Right lung (tissue), 10 donors: ENCODE data around the gene ARRDC2. TPM values are rescaled to one million over a fixed set of nuclear protein-coding genes. Genes with fewer than 3 reads are reported as not detected.
"Not testable (repeated sequence)": the region's sequence is repeated elsewhere in the genome, so short reads cannot be mapped to it uniquely, and the experiment has no call there.

Experiments used
- DNase-seq, 2 donors: peaks; one replicate each; pipeline ENCODE4 v3.0.0-alpha.2; 2013
- long read RNA-seq, 8 donors: transcript quantifications; one replicate each; lab custom pipeline, GENCODE V29; 2026
- polyA plus RNA-seq, 5 donors: library from polyadenylated mRNA; unstranded; fragments of 120-200 nt; gene quantifications; one replicate each; pipeline versions ENCODE4 v1.2.1 to v1.2.3, GENCODE V29; 2013; ENCODE audit warnings: inconsistent platforms in 1 of 5, low replicate concordance in 1 of 5; ENCODE audit not compliant: insufficient read length in 5 of 5, insufficient read depth in 1 of 5

The ARRDC2 gene
- polyA plus RNA-seq = 10 to 100 TPM in 2 of 5 donors, 1 to 10 TPM in 3; 7.4 to 13.5 (median 8.8) TPM
- long read RNA-seq, donor 1, partial matches to known transcripts = 0 of 2 reads
- long read RNA-seq, donor 1, other reads (novel, unspliced or antisense) = 0 of 2 reads
- long read RNA-seq, donor 2, partial matches to known transcripts = 0 of 4 reads
- long read RNA-seq, donor 2, other reads (novel, unspliced or antisense) = 0 of 4 reads
- long read RNA-seq, donor 3, partial matches to known transcripts = 0 of 2 reads
- long read RNA-seq, donor 3, other reads (novel, unspliced or antisense) = 0 of 2 reads
- long read RNA-seq, donor 4, partial matches to known transcripts = 0 of 3 reads
- long read RNA-seq, donor 4, other reads (novel, unspliced or antisense) = 0 of 3 reads
- long read RNA-seq, donor 5, partial matches to known transcripts = 0 of 6 reads
- long read RNA-seq, donor 5, other reads (novel, unspliced or antisense) = 0 of 6 reads
- long read RNA-seq, donor 6, partial matches to known transcripts = 0 of 1 reads
- long read RNA-seq, donor 6, other reads (novel, unspliced or antisense) = 0 of 1 reads
- long read RNA-seq, donor 7, partial matches to known transcripts = 0 of 3 reads
- long read RNA-seq, donor 7, other reads (novel, unspliced or antisense) = 0 of 3 reads
- long read RNA-seq, donor 8, partial matches to known transcripts = 0 of 1 reads
- long read RNA-seq, donor 8, other reads (novel, unspliced or antisense) = 0 of 1 reads

DNA sequence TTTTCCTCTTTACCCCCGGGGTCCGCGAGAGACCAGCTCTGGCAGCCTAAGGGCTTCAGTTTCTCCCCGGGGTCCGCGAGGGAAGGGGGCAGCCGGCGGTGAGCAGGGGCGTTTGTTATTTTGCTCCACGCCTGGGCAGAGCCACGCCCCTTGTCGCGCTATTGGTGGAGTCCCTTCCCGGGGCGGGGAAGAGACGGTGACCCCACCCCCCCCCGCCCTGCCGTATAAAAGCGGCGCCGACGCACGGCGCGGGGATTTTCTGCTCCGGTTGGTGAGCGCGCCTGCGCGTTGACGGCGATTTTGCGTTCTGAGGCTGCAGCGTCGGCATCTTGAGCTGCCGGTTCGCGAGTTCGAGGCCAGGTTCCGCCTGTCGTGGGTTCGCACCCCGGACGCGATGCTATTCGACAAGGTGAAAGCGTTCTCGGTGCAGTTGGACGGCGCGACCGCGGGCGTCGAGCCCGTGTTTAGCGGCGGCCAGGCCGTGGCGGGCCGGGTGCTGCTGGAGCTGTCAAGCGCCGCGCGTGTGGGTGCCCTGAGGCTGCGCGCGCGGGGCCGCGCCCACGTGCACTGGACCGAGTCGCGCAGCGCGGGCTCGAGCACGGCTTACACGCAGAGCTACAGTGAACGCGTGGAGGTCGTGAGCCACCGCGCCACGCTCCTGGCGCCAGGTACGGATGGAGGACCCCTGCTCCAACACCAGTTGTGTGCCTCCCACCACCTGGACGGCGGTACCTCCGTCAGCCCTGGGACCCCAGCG, at the start of gene ARRDC2:
ARRDC2 (plus strand) TSS at position 254 of the 757 bp plus-strand sequence; CDS start at position 395, 141 bp downstream.
- DNase-seq = peak; percentile 89 to 91

DNA sequence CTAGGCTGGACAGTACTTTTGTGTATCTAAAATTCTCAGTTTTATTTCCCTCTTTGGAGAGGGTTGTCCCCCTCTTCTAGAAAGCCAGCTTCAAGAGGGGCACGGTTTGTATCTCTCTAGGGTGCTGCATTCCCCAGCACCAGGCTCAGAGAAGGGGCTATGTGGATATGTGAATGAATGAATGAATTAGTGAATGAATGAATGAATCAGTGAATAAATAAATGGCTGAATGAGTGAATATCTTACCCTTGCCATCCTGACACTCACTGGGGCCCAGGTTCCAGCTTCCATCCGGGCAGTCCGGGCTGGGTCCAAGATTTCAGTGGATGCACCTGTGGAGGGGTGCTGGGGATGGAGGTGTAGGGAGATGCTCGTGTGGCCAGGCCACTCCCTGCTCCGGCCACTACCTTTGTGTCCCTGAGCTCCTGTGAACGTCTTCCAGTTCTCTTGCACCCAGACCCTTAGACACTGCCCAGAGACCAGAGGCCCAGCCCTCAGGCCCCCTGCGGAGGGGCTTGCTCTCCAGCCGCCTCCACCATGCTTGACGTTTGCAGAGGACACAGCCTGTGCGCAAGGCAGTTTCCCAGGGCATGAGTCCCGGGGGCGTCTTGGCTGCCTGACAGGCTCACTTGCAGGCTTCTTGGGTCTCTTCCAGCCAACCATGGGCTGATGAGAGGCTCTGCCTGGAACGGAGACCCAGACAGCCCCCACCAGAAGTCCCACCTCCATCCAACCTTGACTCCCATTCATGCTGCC, 43.9 kb upstream of the ARRDC2 start:
- no peak for DNase-seq

DNA sequence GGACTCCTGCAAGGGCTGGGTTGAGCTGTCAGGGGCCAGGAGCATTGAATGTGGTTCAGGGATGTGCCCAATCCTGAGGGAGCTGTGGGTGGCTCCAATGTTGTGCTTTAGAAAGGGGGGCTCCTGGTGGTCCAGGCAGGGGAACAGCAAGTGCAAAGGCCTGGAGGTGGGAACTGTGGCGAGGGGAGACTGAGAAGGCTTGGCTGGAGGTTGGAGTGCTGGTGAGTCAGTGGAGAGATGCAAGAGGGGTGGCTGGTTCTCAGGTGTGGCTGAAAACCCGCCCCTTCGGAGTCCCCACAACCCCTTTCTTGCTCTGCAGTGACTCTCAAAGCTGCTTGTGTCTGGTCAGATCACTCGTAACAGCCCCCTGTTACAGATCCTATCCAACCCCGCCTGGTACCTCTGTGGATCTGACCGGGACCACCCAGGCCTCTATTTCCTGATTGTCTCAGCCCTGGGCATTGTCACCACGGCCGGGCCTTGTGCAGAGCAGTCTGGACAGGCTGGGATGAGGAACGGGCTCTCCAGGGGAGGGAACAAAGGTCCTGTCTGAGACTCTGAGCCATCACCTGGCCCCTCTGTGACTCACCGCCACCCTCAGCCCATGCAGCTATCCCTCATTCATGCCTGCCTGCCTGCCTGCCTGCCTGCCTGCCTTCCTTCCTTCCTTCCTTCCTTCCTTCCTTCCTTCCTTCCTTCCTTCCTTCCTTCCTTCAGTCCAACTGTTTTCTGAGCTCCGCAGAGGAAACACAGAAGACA, 42.4 kb upstream of the ARRDC2 start:
- no peak for DNase-seq

DNA sequence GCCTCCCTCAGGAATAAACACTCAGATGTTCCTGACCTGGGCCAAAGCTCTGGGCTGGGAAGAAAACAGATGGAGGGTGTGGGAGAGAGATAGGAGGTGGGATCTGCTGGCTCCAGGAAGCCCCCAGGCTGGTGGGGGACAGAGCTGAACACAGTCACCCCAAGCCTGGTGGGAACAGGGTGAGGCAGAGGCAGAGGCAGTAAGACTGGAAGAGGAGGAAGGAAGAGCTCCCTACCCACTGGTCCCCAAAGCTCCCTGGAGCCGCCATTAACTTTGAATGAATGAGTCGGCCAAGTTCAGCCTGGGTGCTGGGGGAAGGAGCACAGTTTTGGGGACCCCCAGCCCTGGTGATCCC, 41.9 kb upstream of the ARRDC2 start:
- no peak for DNase-seq

DNA sequence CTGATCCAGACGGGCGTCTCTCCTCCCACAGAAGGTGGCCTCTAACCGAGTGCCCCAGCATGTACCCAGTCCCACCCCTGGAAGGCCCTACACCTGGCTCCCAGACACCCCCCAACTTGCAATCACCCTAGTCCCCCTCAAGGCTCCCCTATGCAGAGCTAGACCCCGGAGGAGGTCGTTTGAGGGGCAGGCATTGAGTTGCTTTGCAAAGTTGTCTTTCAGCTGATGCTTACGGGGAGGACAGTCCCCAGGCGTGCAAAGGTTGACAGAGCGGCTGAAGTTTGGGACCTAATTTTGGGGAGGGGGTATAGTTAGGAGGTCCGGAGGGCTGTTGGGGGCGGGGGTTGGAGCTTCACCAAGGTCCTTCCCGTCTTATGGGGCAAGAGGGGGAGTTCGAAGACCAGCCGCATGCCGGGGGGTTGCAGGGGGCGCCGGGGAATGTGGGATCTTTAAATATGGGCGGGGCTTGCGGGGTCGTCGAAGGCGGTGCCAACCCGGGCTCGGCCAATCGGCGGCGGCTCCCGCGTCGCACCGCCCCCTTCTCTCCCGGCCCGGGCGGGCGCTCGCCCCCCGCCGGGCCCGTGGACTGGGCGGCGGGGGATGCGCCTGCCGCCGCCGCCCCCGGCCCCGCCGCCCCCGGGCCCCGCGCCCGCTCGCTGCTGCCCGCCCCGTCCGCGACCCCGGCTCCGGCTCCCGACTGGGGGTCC, 41.3 kb upstream of the ARRDC2 start, which contains the start of gene KCNN1:
KCNN1 (plus strand) TSS at position 558 of the 707 bp plus-strand sequence. CDS start 6,782 bp downstream, outside the sequence.
- DNase-seq = no peak

DNA sequence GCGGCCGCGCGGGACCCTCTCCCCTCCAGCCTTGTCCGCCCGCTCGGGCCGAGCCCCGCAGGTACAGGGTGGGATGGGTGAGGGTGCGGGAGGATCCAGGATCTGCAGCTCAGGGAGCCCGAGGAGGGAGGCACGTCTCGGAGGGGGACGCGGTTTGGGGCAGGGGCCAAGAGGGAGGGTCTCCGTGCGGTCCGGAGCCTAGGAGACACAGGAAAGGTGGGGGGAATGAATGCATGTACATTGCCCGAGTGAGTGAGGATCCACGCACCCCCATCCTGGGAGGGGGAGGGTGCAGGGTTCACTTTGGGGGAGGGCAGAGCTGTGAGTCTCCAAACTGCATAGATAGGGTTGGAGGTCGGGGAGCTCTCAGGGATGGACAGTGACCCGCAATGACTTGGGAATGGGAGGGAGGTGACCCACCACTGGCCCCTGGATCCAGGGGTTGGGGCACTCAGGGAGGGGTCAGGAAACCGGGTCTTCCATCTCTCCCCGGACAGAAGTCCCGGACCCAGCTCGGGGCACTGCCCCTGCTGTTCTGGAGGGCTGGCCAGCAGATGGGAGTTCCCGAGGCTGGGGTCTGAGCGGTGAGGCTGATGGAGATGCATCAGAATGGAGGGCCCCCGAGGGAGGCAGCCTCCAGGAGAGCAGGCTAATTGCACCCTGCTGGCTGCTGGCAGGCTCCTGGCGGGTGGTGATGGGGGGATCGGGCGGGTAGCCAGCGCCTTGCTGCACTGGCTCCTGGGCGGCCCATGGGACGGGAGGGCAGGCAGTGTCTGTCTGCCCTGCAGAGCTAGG, 40.5 kb upstream of the ARRDC2 start:
- DNase-seq = no peak

DNA sequence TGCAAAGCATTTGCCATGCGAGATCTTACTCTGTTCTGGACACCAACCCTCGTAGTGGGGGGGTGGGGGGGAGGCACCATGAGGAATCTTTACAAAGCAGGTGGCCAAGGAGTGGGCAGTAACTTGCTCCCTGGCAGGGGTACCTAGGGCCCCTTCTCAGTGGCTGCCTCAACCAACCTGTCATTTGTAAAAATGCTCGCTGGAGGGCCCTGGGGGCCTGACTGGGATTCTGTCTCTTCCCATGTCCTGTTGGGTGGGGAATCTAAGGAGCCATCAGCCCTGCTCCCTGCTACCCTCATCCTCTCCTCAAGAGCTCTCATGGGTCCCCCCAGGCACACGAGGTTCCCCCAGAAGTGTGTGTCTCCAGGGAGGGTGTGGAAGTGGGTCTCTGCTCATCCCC, 39.6 kb upstream of the ARRDC2 start:
- no peak for DNase-seq

DNA sequence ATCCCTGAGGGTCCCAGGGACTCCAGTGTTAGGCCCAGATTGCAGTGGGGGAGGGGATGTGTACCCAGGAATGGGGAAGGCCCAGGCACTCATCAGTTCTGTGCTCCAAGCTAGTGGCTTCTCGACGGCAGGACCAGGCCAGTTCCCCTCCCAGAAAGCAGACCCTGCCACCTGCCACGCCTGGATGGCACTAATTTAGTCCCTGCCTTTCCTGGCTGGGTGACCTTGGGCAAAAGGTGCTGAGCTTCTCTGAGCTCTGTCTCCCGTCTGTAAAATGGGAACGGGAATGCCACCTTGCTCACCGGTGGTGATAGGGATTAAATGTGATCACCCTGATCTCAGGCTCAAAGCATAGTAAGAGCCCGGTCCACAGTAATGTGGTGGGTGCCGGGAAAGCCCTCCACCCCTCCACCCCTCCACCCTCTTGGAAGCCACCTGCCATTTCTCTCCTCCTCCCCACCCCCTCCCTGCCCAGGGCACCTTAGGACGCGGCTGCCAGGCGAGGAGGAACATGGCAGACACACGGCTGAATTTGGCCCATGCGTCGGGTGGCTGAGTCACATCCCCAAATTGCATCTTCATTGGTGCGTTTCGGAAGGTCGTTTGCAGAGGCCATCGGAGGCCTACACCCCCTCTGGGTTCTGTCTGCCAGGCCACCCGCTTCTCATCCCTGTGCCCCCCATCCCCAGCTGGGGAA, 38.7 kb upstream of the ARRDC2 start:
- DNase-seq = no peak

DNA sequence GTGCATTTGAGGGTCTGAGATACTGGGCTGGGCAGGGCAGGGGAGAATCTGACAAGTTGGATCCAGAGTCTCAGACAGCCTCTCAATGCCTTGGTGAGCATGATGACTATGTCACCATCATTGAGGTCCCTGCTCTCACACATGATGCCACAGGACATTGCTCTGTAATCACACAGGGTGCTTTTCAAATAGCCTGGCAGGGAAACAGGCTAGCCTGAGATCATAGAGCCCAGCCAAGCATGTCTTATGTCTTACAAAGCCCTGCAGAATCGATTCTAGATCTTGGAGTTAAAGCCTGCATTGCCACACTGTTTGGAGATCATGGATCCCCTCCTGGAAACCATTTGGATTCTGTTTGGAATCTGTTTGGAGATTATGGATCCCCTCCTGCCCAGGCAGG, 35.7 kb upstream of the ARRDC2 start:
- DNase-seq = no peak

DNA sequence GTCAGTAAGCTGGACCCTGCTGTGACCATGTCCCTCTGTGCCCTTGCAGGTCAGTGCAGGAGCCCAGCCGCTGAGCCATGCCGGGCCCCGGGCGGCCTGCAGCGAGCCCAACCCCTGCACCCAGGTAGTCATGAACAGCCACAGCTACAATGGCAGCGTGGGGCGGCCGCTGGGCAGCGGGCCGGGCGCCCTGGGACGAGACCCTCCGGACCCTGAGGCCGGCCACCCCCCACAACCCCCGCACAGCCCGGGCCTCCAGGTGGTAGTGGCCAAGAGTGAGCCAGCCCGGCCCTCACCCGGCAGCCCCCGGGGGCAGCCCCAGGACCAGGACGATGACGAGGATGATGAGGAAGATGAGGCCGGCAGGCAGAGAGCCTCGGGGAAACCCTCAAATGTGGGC, 34.2 kb upstream of the ARRDC2 start:
- DNase-seq = no peak

DNA sequence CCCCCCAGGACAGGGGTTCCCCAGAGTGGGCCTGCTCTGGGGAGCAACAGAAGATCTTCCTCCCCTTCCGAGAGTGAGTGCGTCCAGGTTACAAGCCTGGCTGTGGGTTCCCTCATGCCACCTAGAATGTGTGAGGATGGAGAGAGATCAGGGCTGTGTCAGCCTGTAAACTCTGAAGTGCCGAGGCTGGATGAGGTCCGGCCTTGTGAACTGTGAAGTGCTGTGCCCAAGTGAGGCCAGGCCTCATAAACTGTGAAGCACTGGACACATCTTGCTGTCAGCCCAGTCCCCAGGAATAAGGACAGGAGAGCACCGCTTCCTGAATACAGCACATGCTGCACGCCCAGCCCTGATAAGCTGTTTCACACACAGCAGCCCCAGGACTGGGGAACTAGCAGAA, 33.4 kb upstream of the ARRDC2 start:
- no peak for DNase-seq

DNA sequence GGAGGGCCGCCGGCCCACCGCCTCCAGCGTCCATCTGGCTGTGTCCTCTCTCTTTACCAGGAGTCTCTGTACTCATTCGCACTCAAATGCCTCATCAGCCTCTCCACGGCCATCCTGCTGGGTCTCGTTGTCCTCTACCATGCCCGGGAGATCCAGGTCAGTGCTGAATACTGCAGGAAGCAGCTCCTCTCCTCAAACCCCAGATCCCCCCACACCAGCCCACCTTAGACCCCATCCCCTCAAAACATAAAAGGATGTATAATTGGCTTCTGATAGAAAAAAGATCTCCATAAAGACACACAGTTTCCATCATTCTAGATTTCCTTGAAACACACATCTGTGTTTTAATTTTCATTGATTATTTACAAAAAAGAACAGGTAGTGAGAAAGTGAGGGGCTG, 32.9 kb upstream of the ARRDC2 start:
- DNase-seq = no peak

DNA sequence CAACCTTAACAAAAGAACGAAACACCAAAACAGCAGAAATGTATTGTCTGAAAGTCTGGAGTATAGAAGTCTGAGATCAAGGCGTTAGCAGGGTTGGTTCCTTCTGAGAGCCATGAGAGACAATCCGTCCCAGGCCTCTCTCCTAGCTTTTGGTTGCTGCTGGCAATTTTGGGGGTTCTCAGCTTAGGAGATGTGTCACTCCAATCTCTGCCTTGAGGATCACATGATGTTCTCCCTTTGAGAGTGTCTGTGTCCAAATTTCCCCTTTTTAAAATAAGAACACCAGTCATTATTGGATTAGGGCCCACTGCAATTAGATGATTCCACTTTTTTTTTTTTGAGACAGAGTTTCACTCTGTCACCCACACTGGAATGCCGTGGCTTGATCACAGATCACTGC, 30.9 kb upstream of the ARRDC2 start:
- no peak for DNase-seq

DNA sequence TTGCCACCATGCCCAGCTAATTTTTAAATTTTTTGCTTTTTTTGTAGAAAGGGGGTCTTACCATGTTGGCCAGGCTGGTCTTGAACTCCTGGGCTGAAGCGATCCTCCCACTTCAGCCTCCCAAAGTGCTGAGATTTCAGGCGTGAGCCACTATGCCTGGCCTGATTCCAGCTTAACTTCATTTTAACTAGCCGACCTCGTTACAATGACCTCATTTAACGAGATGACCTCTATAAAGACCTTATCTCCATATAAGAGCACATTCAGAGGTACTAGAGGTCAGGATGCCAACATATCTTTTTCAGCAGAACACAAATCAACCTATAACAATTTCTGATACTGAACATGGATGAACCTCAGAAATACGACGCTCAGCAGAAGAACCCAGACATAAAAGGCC, 30.5 kb upstream of the ARRDC2 start:
- no peak for DNase-seq

DNA sequence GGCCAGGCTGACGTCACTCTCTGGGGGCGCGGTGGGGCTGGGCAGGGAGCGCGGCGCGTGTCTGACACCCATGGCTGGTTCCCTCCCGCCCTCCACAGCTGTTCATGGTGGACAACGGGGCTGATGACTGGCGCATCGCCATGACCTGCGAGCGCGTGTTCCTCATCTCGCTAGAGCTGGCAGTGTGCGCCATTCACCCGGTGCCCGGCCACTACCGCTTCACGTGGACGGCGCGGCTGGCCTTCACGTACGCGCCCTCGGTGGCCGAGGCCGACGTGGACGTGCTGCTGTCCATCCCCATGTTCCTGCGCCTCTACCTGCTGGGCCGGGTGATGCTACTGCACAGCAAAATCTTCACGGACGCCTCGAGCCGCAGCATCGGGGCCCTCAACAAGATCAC, 26.4 kb upstream of the ARRDC2 start:
- DNase-seq = no peak

DNA sequence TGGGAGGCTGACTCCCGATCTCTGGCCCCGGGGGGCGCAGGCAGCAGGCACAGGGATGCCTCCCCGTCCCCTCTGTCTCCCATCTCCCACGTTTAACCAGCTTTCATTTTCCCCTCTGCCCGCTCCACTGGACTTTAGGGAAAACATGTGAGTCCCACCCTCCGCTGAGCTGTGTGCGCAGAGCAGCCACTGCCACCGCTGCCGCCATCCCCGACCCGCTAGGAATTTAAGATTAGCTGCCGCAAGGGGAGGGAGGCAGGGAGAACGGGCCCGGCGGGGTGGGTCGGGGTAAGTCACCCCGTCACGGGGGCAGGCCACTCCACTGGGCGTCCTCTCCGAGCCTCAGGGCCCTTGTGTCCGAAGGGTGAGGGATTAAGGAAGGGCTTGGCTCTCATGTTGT, 25.5 kb upstream of the ARRDC2 start:
- no peak for DNase-seq

DNA sequence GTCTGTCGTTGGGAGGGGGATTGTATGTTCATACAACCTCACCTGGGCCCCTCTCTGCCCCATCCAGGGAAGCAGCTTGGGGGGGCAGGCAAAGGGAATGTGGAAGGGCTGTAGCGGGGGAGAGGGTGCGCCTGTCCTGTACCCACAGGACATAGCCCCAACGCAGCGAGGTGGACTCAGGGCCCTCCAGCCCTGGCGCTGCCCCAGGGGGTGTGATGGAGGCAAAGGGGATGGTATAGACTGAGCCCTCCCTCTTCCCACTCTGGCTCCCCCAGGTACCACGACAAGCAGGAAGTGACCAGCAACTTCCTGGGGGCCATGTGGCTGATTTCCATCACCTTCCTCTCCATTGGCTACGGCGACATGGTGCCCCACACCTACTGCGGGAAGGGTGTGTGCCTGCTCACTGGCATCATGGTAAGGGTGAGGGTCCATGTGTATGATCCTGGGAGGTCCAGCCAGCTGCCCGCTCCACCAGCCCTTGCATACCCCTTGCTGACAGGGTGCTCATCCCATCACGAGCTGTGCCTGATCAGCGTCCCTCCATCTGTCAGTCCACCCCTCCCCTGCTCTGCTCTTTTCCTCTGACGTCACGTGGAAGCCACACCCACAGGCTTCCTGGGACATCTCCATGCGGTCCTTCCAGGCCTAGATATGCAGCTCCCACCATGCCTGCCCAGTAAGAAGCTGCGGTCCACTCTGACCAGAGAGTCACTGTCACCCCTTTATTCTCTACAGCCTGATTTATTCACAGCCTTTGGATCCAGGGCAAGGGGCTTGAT, 22.7 kb upstream of the ARRDC2 start:
- no peak for DNase-seq

DNA sequence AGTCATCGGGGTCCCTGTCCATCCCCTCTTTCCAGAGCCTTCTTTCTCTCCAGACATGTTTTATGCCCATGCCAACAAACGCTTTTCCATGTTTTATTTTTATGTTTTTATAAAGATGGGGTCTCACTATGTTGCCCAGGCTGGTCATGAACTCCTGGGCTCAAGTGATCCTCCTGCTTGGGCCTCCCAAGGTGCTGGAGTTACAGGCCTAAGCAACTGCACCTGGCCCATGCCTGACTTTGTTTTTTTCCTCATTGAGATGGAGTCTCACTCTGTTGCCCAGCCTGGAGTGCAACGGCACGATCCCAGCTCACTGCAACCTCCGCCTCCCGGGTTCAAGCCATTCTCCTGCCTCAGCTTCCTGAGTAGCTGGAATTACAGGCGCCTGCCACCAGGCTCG, 21.4 kb upstream of the ARRDC2 start:
- not testable (repeated sequence) for DNase-seq
